ENCODE data around the gene USP22. TPM values are rescaled to one million over a fixed set of nuclear protein-coding genes. Genes with fewer than 3 reads are reported as not detected.

Gene USP22
- total and polyA plus RNA-seq, 2 of the 13 experiments (the other 11 are each of a cell fraction or from before 2014, with no cell fraction given) = 98.0 to 130 TPM

DNA sequence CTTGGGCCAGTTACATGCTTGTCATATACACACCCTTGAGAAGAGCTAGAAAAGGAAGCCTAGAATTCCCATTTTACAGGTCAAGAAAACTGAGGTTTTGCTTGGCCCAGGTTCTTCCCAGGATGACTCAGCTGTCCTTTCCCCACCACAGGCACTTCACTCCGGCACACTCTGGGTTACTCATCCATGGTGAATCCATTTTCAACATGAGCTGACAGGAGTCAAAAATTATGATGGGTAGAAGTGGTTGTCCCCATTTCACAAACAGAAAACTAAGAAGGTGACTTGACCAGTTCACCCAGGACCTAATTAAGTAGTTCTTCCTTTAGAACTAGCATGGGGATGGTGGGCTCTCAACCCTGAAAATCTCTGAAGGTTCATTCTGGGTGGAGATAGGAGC lies 67.2 kb downstream of the USP22 start:
- no TSS peak for BruUV-seq (replicated peaks)
- no peak for DNase-seq (ENCODE audit: low spot score)
- peaks cover 26% of the 10 kb centered on the region for H3K4me1 ChIP-seq (ENCODE audit: insufficient read depth, low read length)
- peaks cover 1 to 6% of the 10 kb centered on the region in 2 experiments; a peak in 3 of 5 replicates for H3K36me3 ChIP-seq (replicated peaks in 1 of 2; ENCODE audit: control insufficient read depth in 1 of 2, insufficient read depth in 2 of 2, low read length in 2 of 2)
- no peak overlapping the region for H3K9ac ChIP-seq (ENCODE audit: insufficient read depth, low read depth, low read length)
- FAIRE-seq = no peak
- no peak overlapping the region for H2AFZ ChIP-seq (ENCODE audit: low read length)
- ChIA-PET POLR2A (no interaction called here), CTCF (ENCODE audit: low intra/inter-chr PET ratio, low total read pairs) (no interaction called here)
- H3K79me2 ChIP-seq (ENCODE audit: insufficient read depth, low read length) = no peaks in the 10 kb centered on the region
- no peaks in the 10 kb centered on the region for H4K20me1 ChIP-seq (ENCODE audit: insufficient read depth, low read length)
- no peak overlapping the region for H3K4me3 ChIP-seq (replicated peaks in 1 of 3; ENCODE audit: insufficient read depth in 1 of 3, low read depth in 2 of 3, low read length in 3 of 3)
- no peaks in the 10 kb centered on the region for H3K9me3 ChIP-seq (ENCODE audit: low read length)
- in situ Hi-C loops (cut with HindIII; ENCODE audit: extremely low pct_ligation_motif_present, low pct_unique_long_range_greater_than_20kb) (no loop called here), intact Hi-C loops (cut with micrococcal nuclease; ENCODE audit: unreplicated experiment) (no loop called here)
- no peak overlapping the region for H3K27ac ChIP-seq (ENCODE audit: extremely low read length, insufficient read depth, low read length)
- no peak for ATAC-seq
- no peaks in the 10 kb centered on the region for H3K27me3 ChIP-seq (ENCODE audit: control insufficient read depth in 1 of 2, insufficient read depth in 2 of 2, low read length in 2 of 2)
- 32% methylated on average over 1 of the region's 1 CpG for WGBS (ENCODE audit: low lambda C conversion rate)
- TF ChIP-seq ETV5 (CRISPR knock-in tag; IDR thresholded peaks at IDR 0.05; ENCODE audit: borderline replicate concordance) = no peak
- TF ChIP-seq CENPT (CRISPR knock-in tag; IDR thresholded peaks at IDR 0.05; ENCODE audit: low read depth) = no peak
- no peak for TF ChIP-seq ZNF720 (CRISPR knock-in tag; IDR thresholded peaks at IDR 0.05)
- no peak for TF ChIP-seq ATAD3A (CRISPR knock-in tag; IDR thresholded peaks at IDR 0.05)
- TF ChIP-seq NFRKB (IDR thresholded peaks at IDR 0.05) = no peak
- no peak for TF ChIP-seq PTBP1 (IDR thresholded peaks at IDR 0.05; ENCODE audit: low read depth, low read length, poor library complexity, severe bottlenecking)
- no peak for TF ChIP-seq RFXANK (CRISPR knock-in tag; IDR thresholded peaks at IDR 0.05)
- TF ChIP-seq GATAD2A (CRISPR knock-in tag; IDR thresholded peaks at IDR 0.05) = no peak
- H3K4me2 ChIP-seq (ENCODE audit: low read depth, low read length) = no peak overlapping the region

DNA sequence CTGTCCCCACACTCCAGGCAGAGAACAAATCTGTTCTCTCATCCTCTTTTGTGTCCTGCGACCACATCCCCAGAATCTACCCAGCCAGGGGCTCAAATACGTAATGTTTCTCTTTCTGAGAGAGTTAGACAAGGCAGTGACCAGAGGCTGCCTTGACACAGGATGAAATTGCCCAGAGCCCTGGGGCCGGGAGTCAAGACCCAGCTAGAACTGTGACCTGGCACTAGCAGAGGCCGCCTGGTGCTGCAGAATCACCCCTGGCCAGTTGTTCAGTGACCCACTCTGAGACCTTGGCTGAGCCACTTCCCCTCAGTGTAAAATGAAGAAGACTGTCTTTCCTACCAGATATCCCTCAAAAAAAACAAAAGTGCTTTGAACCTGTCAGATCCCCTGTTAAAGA lies 72.5 kb downstream of the USP22 start:
- Histone ChIP-seq H2AFZ (ENCODE audit: low read length) (no peak overlapping the region), H3K36me3 (replicated peaks in 1 of 2; ENCODE audit: control insufficient read depth in 1 of 2, insufficient read depth in 2 of 2, low read length in 2 of 2) (peaks cover 0 to 10% of the 10 kb centered on the region in 2 experiments; a peak in 1 of 5 replicates), H3K9ac (ENCODE audit: insufficient read depth, low read depth, low read length) (no peak overlapping the region), H3K4me3 (replicated peaks in 1 of 3; ENCODE audit: insufficient read depth in 1 of 3, low read depth in 2 of 3, low read length in 3 of 3) (no peak overlapping the region), H3K79me2 (ENCODE audit: insufficient read depth, low read length) (no peaks in the 10 kb centered on the region), H3K27me3 (ENCODE audit: control insufficient read depth in 1 of 2, insufficient read depth in 2 of 2, low read length in 2 of 2) (no peaks in the 10 kb centered on the region), H3K9me3 (ENCODE audit: low read length) (no peaks in the 10 kb centered on the region), H3K4me1 (ENCODE audit: insufficient read depth, low read length) (no peaks in the 10 kb centered on the region), H4K20me1 (ENCODE audit: insufficient read depth, low read length) (no peaks in the 10 kb centered on the region), H3K4me2 (ENCODE audit: low read depth, low read length) (no peak overlapping the region), H3K27ac (ENCODE audit: extremely low read length, insufficient read depth, low read length) (no peak overlapping the region)
- ATAC-seq (no peak), DNase-seq (ENCODE audit: low spot score) (no peak), FAIRE-seq (no peak)
- intact Hi-C loops (cut with micrococcal nuclease; ENCODE audit: unreplicated experiment) = no loop called here
- in situ Hi-C loops (cut with HindIII; ENCODE audit: extremely low pct_ligation_motif_present, low pct_unique_long_range_greater_than_20kb) = no loop called here
- no TSS peak for BruUV-seq (replicated peaks)
- POLR2A ChIA-PET = no interaction called here
- CTCF ChIA-PET (ENCODE audit: low intra/inter-chr PET ratio, low total read pairs) = no interaction called here
- 63% methylated on average over 4 of the region's 4 CpGs for WGBS (ENCODE audit: low lambda C conversion rate)
- TF ChIP-seq, protein P1, sequence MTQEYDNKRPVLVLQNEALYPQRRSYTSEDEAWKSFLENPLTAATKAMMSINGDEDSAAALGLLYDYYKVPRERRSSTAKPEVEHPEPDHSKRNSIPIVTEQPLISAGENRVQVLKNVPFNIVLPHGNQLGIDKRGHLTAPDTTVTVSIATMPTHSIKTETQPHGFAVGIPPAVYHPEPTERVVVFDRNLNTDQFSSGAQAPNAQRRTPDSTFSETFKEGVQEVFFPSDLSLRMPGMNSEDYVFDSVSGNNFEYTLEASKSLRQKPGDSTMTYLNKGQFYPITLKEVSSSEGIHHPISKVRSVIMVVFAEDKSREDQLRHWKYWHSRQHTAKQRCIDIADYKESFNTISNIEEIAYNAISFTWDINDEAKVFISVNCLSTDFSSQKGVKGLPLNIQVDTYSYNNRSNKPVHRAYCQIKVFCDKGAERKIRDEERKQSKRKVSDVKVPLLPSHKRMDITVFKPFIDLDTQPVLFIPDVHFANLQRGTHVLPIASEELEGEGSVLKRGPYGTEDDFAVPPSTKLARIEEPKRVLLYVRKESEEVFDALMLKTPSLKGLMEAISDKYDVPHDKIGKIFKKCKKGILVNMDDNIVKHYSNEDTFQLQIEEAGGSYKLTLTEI (CRISPR knock-in tag; conservative IDR thresholded peaks at IDR 0.05) = no peak
- TF ChIP-seq, protein P2, sequence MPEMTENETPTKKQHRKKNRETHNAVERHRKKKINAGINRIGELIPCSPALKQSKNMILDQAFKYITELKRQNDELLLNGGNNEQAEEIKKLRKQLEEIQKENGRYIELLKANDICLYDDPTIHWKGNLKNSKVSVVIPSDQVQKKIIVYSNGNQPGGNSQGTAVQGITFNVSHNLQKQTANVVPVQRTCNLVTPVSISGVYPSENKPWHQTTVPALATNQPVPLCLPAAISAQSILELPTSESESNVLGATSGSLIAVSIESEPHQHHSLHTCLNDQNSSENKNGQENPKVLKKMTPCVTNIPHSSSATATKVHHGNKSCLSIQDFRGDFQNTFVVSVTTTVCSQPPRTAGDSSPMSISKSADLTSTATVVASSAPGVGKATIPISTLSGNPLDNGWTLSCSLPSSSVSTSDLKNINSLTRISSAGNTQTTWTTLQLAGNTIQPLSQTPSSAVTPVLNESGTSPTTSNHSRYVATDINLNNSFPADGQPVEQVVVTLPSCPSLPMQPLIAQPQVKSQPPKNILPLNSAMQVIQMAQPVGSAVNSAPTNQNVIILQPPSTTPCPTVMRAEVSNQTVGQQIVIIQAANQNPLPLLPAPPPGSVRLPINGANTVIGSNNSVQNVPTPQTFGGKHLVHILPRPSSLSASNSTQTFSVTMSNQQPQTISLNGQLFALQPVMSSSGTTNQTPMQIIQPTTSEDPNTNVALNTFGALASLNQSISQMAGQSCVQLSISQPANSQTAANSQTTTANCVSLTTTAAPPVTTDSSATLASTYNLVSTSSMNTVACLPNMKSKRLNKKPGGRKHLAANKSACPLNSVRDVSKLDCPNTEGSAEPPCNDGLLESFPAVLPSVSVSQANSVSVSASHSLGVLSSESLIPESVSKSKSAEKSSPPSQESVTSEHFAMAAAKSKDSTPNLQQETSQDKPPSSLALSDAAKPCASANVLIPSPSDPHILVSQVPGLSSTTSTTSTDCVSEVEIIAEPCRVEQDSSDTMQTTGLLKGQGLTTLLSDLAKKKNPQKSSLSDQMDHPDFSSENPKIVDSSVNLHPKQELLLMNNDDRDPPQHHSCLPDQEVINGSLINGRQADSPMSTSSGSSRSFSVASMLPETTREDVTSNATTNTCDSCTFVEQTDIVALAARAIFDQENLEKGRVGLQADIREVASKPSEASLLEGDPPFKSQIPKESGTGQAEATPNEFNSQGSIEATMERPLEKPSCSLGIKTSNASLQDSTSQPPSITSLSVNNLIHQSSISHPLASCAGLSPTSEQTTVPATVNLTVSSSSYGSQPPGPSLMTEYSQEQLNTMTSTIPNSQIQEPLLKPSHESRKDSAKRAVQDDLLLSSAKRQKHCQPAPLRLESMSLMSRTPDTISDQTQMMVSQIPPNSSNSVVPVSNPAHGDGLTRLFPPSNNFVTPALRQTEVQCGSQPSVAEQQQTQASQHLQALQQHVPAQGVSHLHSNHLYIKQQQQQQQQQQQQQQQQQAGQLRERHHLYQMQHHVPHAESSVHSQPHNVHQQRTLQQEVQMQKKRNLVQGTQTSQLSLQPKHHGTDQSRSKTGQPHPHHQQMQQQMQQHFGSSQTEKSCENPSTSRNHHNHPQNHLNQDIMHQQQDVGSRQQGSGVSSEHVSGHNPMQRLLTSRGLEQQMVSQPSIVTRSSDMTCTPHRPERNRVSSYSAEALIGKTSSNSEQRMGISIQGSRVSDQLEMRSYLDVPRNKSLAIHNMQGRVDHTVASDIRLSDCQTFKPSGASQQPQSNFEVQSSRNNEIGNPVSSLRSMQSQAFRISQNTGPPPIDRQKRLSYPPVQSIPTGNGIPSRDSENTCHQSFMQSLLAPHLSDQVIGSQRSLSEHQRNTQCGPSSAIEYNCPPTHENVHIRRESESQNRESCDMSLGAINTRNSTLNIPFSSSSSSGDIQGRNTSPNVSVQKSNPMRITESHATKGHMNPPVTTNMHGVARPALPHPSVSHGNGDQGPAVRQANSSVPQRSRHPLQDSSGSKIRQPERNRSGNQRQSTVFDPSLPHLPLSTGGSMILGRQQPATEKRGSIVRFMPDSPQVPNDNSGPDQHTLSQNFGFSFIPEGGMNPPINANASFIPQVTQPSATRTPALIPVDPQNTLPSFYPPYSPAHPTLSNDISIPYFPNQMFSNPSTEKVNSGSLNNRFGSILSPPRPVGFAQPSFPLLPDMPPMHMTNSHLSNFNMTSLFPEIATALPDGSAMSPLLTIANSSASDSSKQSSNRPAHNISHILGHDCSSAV (CRISPR knock-in tag; IDR thresholded peaks at IDR 0.05; ENCODE audit: borderline replicate concordance) = no peak
- no peak for TF ChIP-seq REL (CRISPR knock-in tag; conservative IDR thresholded peaks at IDR 0.05)
